Chondrocyte (in vitro differentiated cells): Measurements from ENCODE around the gene RNF222. TPM values are rescaled to one million over a fixed set of nuclear protein-coding genes. Genes with fewer than 3 reads are reported as not detected.

Experiments used
- DNase-seq: peaks from one replicate; pipeline ENCODE4 v3.0.0; 2021; ENCODE audit warnings: mixed read lengths, low spot score
- H3K27ac Mint-ChIP-seq: one replicate; pipeline ENCODE4 v1.8.0; 2021; ENCODE audit warnings: mild to moderate bottlenecking, moderate library complexity, mixed read lengths; ENCODE audit not compliant: unreplicated experiment
- H3K27me3 Mint-ChIP-seq: 2 replicates; pipeline ENCODE4 v1.8.0; 2021; ENCODE audit warnings: low read depth, mixed read lengths
- H3K36me3 Mint-ChIP-seq: 2 replicates; pipeline ENCODE4 v1.8.0; 2021; ENCODE audit warnings: low read depth, mixed read lengths
- H3K4me1 Mint-ChIP-seq: 2 replicates; pipeline ENCODE4 v1.8.0; 2021; ENCODE audit warnings: low read depth, mild to moderate bottlenecking, mixed read lengths
- H3K4me3 Mint-ChIP-seq: one replicate; pipeline ENCODE4 v1.8.0; 2021; ENCODE audit warnings: mild to moderate bottlenecking, moderate library complexity, mixed read lengths; ENCODE audit not compliant: unreplicated experiment
- H3K9me3 Mint-ChIP-seq: 2 replicates; pipeline ENCODE4 v1.8.0; 2021; ENCODE audit warnings: low read depth, mixed read lengths
- total RNA-seq: library from RNA; stranded (reverse); gene quantifications from 3 replicates; pipeline ENCODE4 v1.2.1, GENCODE V29; 2021
- TF ChIP-seq, protein P1 (sequence below): fragments of 200-600 bp; sonication (generic); IDR thresholded peaks from 2 replicates; pipeline ENCODE4 v1.5.0; 2021; ENCODE audit warnings: antibody characterized with exemption, mild to moderate bottlenecking, moderate library complexity

Gene RNF222
- total RNA-seq, 1 donor from 2014 or later = not detected

DNA sequence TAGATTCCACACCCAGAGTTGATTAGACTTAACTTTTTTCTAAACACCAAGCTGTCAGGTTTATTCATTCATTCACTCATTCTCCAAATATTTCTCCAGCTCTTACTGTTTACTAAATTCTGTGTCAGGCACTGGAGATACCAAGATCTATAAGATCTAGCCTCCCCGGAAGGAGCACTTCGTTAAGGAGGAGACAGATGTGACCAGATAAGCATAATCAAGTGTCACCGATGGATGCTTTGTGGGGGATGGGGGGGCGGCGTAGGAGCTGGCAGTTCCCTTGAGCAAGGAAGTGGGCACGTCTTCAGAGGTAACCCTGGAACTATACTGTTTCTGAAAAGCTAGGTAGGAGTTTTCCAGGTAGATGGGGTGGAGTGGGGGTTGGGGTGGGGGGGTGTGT lies 10.8 kb downstream of the RNF222 start:
- H3K4me1 Mint-ChIP-seq = peaks cover 35% of the 10 kb centered on the region
- peaks cover 2% of the 10 kb centered on the region for H3K36me3 Mint-ChIP-seq
- H3K4me3 Mint-ChIP-seq = no peak overlapping the region
- DNase-seq = no peak
- H3K9me3 Mint-ChIP-seq = no peaks in the 10 kb centered on the region
- no peak overlapping the region for H3K27ac Mint-ChIP-seq
- TF ChIP-seq, protein P1, sequence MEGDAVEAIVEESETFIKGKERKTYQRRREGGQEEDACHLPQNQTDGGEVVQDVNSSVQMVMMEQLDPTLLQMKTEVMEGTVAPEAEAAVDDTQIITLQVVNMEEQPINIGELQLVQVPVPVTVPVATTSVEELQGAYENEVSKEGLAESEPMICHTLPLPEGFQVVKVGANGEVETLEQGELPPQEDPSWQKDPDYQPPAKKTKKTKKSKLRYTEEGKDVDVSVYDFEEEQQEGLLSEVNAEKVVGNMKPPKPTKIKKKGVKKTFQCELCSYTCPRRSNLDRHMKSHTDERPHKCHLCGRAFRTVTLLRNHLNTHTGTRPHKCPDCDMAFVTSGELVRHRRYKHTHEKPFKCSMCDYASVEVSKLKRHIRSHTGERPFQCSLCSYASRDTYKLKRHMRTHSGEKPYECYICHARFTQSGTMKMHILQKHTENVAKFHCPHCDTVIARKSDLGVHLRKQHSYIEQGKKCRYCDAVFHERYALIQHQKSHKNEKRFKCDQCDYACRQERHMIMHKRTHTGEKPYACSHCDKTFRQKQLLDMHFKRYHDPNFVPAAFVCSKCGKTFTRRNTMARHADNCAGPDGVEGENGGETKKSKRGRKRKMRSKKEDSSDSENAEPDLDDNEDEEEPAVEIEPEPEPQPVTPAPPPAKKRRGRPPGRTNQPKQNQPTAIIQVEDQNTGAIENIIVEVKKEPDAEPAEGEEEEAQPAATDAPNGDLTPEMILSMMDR = no peak
- no peaks in the 10 kb centered on the region for H3K27me3 Mint-ChIP-seq

DNA sequence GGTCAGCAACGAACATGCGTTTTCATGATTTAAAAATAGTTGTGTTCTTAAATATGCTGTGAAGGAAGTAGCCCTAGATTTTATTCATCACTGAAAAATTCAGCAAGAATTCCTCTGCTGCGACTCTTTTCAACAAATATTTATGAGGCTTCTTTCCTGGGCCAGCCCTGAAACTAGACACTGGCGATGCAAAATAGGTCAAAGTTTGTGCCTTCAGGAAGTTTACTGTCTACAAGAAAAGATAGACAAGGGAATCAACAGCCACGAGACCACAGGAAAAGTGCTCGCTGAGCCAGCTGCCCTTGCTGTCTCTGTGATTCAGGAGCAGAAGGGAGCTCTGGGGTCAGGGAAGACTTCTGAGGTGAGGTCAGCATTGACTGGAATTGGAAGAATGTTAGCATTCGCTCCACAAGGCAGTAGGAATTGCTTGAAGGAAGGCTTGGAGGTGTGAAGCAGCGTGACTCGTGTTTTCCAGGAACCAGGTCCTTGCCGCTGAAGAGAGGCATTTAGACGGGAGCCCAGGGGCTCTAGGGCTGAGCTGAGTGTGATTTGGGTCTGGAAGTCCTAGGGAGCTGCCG lies 12.7 kb downstream of the RNF222 start:
- H3K27ac Mint-ChIP-seq = peak overlapping the region; percentile 95
- H3K4me3 Mint-ChIP-seq = peak overlapping the region; percentile 97
- peak; percentile 32 for DNase-seq
- no peaks in the 10 kb centered on the region for H3K9me3 Mint-ChIP-seq
- H3K27me3 Mint-ChIP-seq = no peaks in the 10 kb centered on the region
- peaks cover 9% of the 10 kb centered on the region for H3K36me3 Mint-ChIP-seq
- peaks cover 53% of the 10 kb centered on the region for H3K4me1 Mint-ChIP-seq
- TF ChIP-seq, protein P1 = no peak

DNA sequence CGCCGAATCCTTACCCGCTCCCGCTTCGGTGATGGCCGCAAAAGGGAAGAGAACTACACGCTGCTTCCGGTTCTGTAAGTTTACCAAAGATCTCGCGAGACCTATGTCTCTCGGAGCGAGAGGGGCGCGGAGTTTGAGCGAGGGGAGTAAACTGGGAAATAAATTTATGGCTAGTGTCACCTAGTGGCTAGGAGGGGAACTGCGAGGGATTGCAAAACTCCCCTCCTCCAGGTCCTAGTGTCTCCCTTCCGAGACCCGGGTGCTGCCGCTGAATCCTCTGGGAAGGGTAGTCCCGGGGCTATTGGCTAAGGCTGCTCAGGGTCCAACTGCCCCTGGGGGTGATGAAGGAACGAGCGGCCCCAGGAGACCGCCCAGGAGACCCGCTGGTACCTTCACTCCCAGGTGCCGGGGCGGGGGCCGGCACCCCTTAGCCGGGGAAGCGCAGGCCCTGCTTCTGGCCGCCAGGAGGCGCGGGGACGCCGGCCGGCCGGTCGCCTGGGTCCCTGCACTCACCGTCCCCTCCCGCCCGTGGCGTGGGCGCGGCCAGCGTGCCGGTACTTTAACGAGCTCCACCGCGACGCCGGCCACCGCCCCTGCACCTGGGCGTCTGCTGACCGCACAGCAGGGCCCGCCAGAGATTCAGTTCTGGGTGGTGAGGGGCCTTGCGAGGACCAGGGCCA lies 14.3 kb downstream of the RNF222 start, which contains the start of gene RPL26:
Gene RPL26, minus strand, starts transcription at position 51 of the 680 bp plus-strand sequence. CDS start 883 bp downstream, outside the sequence.
- Mint-ChIP-seq H3K36me3 (peaks cover 19% of the 10 kb centered on the region), H3K4me1 (peaks cover 67% of the 10 kb centered on the region), H3K9me3 (no peaks in the 10 kb centered on the region), H3K4me3 (peak within 1 kb of the TSS; percentile 97), H3K27me3 (no peaks in the 10 kb centered on the region), H3K27ac (peak within 1 kb of the TSS; percentile 95)
- TF ChIP-seq, protein P1 = peak; percentile 100
- peak; percentile 95 for DNase-seq

DNA sequence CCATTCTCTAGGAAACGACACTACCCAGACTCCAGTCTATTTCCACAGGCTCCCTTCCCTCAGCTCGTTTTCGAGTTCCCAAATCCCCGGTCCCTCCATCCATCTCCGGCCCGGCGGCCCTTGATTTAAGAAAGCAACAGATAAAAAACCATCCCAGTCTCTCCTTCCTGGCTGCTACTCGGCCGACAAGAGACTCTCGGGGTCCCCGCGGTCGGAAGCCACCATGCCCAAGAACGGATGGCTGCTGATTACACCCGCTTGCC lies 14.8 kb downstream of the RNF222 start:
- Mint-ChIP-seq H3K27me3 (no peaks in the 10 kb centered on the region), H3K27ac (peak overlapping the region; percentile 91), H3K36me3 (peaks cover 20% of the 10 kb centered on the region), H3K4me1 (peaks cover 67% of the 10 kb centered on the region), H3K4me3 (peak overlapping the region; percentile 97), H3K9me3 (no peaks in the 10 kb centered on the region)
- TF ChIP-seq, protein P1 = no peak
- DNase-seq = no peak

DNA sequence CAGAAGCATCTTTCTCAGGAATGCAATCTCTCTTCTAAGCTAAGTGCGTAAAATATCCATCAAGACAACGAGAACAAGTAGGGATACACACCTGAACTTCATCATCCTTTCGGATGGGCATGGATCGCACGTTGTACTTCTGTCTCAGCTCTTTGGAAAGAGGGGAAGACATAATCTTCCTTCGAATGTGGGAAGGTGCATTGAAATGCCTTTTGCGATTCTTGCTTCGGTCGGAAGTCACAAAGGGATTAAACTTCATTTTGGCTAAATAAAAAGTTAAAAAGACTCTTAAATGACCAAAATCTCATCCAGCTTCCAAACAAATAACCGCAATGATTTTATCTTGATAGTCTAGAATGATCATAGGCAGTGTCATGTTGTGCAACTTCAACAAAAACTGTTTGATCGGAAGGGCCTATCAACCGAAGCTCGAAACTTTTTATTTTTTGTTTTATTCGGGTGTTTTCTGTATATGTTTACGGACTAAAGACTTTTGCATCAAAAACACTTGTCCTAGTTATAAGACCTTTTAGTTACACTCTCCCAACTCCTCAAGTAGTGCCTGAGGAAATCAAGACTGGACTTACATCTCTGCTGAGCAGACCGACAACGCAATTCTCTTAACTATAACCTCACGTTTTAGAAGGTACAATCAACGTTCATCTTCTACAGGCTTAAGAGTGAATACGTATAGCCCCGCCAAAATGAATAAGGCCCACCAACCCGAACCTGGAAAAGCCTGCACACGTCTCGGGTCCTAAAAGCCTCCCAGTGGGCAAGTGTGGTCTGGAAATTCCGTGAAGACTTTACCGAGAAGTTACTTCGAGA lies 15.4 kb downstream of the RNF222 start:
- peaks cover 70% of the 10 kb centered on the region for H3K4me1 Mint-ChIP-seq
- H3K27ac Mint-ChIP-seq = peak overlapping the region; percentile 91
- H3K4me3 Mint-ChIP-seq = peak overlapping the region; percentile 97
- H3K27me3 Mint-ChIP-seq = no peaks in the 10 kb centered on the region
- no peak for DNase-seq
- H3K36me3 Mint-ChIP-seq = peaks cover 24% of the 10 kb centered on the region
- TF ChIP-seq, protein P1 = no peak
- H3K9me3 Mint-ChIP-seq = no peaks in the 10 kb centered on the region
